T-helper 9 cell (primary cell): ENCODE measurements around the gene GPR89B.
A peak's percentile ranks its signal among the peaks of the same experiment; 100 is the strongest.
"Not testable (repeated sequence)": the region's sequence is repeated elsewhere in the genome, so short reads cannot be mapped to it uniquely, and the experiment has no call there.

ENCODE experiments used
- DNase-seq: peaks from one replicate; pipeline ENCODE4 v3.0.0-alpha.2; 2020

The GPR89B gene

GRCh38 chr1:148033147-148033546 is 104.9 kb downstream of the GPR89B start:
- DNase-seq, result not testable (repeated sequence)

GRCh38 chr1:148037850-148038461 is 109.7 kb downstream of the GPR89B start:
- not testable (repeated sequence) for DNase-seq

- peak; percentile 32 for DNase-seq
Observed at GRCh38 chr1:148038462-148039333, 110.5 kb downstream of the GPR89B start.
